Measurements from ENCODE around the gene LCLAT1.

The LCLAT1 gene

GRCh38 chr2:30434708-30435107, 12.3 kb upstream of the LCLAT1 start:
- TF ChIP-seq GATA2 (IDR thresholded peaks at IDR 0.05; ENCODE audit: low read depth, low read length), result no peak
- no peak for TF ChIP-seq GATA3 (IDR thresholded peaks at IDR 0.05; ENCODE audit: low read depth, low read length)

- TF ChIP-seq GATA3 (IDR thresholded peaks at IDR 0.05; ENCODE audit: low read depth, low read length) (no peak), GATA2 (IDR thresholded peaks at IDR 0.05; ENCODE audit: low read depth, low read length) (no peak)
Measured at GRCh38 chr2:30436859-30437435, 10.1 kb upstream of the LCLAT1 start.

GRCh38 chr2:30437809-30438548, 9.1 kb upstream of the LCLAT1 start:
- TF ChIP-seq GATA2 (IDR thresholded peaks at IDR 0.05; ENCODE audit: low read depth, low read length) (no peak), GATA3 (IDR thresholded peaks at IDR 0.05; ENCODE audit: low read depth, low read length) (no peak)

GRCh38 chr2:30439296-30439695, 7.8 kb upstream of the LCLAT1 start:
- TF ChIP-seq GATA2 (IDR thresholded peaks at IDR 0.05; ENCODE audit: low read depth, low read length), result no peak
- no peak for TF ChIP-seq GATA3 (IDR thresholded peaks at IDR 0.05; ENCODE audit: low read depth, low read length)

GRCh38 chr2:30439879-30440278, 7.2 kb upstream of the LCLAT1 start:
- TF ChIP-seq GATA3 (IDR thresholded peaks at IDR 0.05; ENCODE audit: low read depth, low read length) (no peak), GATA2 (IDR thresholded peaks at IDR 0.05; ENCODE audit: low read depth, low read length) (no peak)

- TF ChIP-seq GATA3 (IDR thresholded peaks at IDR 0.05; ENCODE audit: low read depth, low read length) (no peak), GATA2 (IDR thresholded peaks at IDR 0.05; ENCODE audit: low read depth, low read length) (no peak)
Measured at GRCh38 chr2:30441023-30441422, 6.0 kb upstream of the LCLAT1 start.

- TF ChIP-seq GATA2 (IDR thresholded peaks at IDR 0.05; ENCODE audit: low read depth, low read length) (no peak), GATA3 (IDR thresholded peaks at IDR 0.05; ENCODE audit: low read depth, low read length) (no peak)
Measured at GRCh38 chr2:30443081-30443480, 4.0 kb upstream of the LCLAT1 start.

- TF ChIP-seq GATA2 (IDR thresholded peaks at IDR 0.05; ENCODE audit: low read depth, low read length) (no peak), GATA3 (IDR thresholded peaks at IDR 0.05; ENCODE audit: low read depth, low read length) (no peak)
Measured at GRCh38 chr2:30444273-30444672, 2.8 kb upstream of the LCLAT1 start.

- TF ChIP-seq GATA2 (IDR thresholded peaks at IDR 0.05; ENCODE audit: low read depth, low read length) (no peak), GATA3 (IDR thresholded peaks at IDR 0.05; ENCODE audit: low read depth, low read length) (no peak)
Measured at GRCh38 chr2:30445266-30445821, 1.7 kb upstream of the LCLAT1 start.

- TF ChIP-seq GATA3 (IDR thresholded peaks at IDR 0.05; ENCODE audit: low read depth, low read length) (no peak), GATA2 (IDR thresholded peaks at IDR 0.05; ENCODE audit: low read depth, low read length) (no peak)
Measured at GRCh38 chr2:30446602-30447148, 371 bp upstream of the LCLAT1 start.

- TF ChIP-seq GATA2 (IDR thresholded peaks at IDR 0.05; ENCODE audit: low read depth, low read length), result no peak
- TF ChIP-seq GATA3 (IDR thresholded peaks at IDR 0.05; ENCODE audit: low read depth, low read length), result no peak
Measured at GRCh38 chr2:30448308-30448707, 1.3 kb downstream of the LCLAT1 start.

GRCh38 chr2:30448866-30449265, 1.8 kb downstream of the LCLAT1 start:
- TF ChIP-seq GATA2 (IDR thresholded peaks at IDR 0.05; ENCODE audit: low read depth, low read length), result no peak

- no peak for TF ChIP-seq GATA2 (IDR thresholded peaks at IDR 0.05; ENCODE audit: low read depth, low read length)
- no peak for TF ChIP-seq GATA3 (IDR thresholded peaks at IDR 0.05; ENCODE audit: low read depth, low read length)
Measured at GRCh38 chr2:30450025-30450424, 3.0 kb downstream of the LCLAT1 start.

GRCh38 chr2:30453498-30453897, 6.5 kb downstream of the LCLAT1 start:
- TF ChIP-seq GATA2 (IDR thresholded peaks at IDR 0.05; ENCODE audit: low read depth, low read length) (no peak), GATA3 (IDR thresholded peaks at IDR 0.05; ENCODE audit: low read depth, low read length) (no peak)

- TF ChIP-seq GATA2 (IDR thresholded peaks at IDR 0.05; ENCODE audit: low read depth, low read length) (no peak), GATA3 (IDR thresholded peaks at IDR 0.05; ENCODE audit: low read depth, low read length) (no peak)
Measured at GRCh38 chr2:30454571-30454970, 7.5 kb downstream of the LCLAT1 start.

All from SH-SY5Y (cell line).